GM18867 (cell line): ENCODE data around the gene IL6.
A peak's percentile ranks its signal among the peaks of the same experiment; 100 is the strongest.
"Not testable (repeated sequence)": the region's sequence is repeated elsewhere in the genome, so short reads cannot be mapped to it uniquely, and the experiment has no call there.

ENCODE experiments used
- ATAC-seq: cut with Tn5 transposase; IDR thresholded peaks from one replicate; pipeline ENCODE4 v1.9.1; 2021; ENCODE audit warnings: mild to moderate bottlenecking, moderate library complexity; ENCODE audit not compliant: unreplicated experiment

IL6 gene

DNA sequence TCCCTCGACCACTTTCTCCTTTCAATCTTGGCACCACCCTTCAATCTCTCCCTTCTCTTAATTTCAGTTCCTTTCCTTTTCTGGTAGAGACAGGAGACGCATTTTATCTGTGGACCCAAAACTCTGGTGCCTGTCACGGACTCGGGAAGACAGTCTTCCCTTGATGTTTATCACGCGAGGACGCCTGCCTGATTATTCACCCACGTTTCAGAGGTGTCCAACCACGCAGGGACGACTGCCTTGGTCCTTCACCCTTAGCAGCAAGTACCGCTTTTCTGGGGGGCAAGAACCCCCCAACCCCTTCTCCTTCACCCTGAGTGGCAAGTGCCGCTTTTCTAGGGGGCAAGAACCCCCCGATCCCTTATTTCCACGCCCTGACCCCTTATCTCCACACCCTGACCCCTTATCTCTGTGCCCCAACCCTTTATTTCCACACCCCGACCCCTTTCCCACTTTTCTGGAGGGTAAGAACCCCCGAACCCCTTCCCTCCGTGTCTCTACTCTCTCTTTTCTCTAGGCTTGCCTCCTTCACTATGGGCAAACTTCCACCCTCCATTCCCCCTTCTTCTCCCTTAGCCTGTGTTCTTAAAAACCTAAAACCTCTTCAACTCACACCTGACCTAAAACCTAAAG, 22.9 kb upstream of the IL6 start:
- ATAC-seq, result not testable (repeated sequence)

DNA sequence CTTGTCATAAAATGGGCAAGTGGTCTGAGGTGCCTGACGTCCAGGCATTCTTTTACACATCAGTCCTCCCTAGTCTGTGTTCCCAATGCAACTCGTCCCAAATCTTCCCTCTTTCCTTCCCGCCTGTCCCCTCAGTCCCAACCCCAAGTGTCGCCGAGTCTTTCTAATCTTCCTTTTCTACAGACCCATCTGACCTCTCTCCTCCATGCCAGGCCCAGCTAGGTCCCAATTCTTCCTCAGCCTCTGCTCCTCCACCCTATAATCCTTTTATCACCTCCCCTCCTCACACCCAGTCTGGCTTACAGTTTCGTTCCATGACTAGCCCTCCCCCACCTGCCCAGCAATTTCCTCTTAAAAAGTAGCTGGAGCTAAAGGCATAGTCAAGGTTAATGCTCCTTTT, 22.3 kb upstream of the IL6 start:
- ATAC-seq, result not testable (repeated sequence)

DNA sequence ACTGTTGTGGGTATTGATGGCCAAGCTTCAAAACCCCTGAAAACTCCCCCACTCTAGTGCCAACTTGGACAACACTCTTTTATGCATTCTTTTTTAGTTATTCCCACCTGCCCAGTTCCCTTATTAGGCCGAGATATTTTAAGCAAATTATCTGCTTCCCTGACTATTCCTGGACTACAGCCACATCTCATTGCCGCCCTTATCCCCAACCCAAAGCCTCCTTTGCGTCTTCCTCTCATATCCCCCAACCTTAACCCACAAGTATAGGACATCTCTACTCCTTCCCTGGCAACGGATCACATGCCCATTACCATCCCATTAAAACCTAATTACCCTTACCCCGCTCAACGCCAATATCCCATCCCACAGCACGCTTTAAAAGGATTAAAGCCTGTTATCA, 21.1 kb upstream of the IL6 start:
- not testable (repeated sequence) for ATAC-seq

DNA sequence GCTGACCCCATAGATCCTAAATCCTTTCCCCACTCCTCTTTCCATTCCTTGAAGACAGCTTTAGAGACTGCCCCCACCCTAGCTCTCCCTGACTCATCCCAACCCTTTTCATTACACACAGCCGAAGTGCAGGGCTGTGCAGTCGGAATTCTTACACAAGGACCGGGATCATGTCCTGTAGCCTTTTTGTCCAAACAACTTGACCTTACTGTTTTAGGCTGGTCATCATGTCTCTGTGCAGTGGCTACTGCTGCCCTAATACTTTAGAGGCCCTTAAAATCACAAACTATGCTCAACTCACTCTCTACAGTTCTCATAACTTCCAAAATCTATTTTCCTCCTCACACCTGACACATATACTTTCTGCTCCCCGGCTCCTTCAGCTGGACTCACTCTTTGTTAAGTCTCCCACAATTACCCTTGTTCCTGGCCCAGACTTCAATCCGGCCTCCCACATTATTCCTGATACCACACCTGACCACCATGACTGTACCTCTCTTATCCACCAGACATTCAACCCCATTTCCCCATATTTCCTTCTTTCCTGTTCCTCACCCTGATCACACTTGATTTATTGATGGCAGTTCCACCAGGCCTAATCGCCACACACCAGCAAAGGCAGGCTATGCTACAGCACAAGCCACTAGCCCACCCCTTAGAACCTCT, 19.8 kb upstream of the IL6 start:
- not testable (repeated sequence) for ATAC-seq

DNA sequence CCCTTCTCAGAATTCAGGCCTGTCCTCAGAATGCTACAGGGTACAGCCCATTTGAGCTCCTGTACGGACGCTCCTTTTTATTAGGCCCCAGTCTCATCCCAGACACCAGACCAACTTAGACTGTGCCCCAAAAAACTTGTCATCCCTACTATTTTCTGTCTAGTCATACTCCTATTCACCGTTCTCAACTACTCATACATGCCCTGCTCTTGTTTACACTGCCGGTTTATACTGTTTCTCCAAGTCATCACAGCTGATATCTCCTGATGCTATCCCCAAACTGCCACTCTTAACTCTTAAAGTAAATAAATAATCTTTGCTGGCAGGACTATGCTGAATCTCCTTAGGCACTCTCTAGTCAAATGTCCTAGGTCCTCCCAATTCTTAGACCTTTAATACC, 18.8 kb upstream of the IL6 start:
- not testable (repeated sequence) for ATAC-seq

DNA sequence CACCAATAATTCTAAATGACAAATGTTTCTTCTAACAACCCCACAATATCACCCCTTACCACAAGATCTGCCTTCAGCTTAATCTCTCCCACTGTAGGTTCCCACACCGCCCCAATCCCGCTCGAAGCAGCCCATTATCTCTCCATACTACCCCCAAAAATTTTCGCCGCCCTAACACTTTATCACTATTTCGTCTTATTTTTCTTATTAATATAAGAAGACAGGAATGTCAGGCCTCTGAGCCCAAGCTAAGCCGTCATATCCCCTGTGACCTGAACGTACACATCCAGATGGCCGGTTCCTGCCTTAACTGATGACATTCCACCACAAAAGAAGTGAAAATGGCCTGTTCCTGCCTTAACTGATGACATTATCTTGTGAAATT, 18.3 kb upstream of the IL6 start:
- ATAC-seq, result not testable (repeated sequence)

DNA sequence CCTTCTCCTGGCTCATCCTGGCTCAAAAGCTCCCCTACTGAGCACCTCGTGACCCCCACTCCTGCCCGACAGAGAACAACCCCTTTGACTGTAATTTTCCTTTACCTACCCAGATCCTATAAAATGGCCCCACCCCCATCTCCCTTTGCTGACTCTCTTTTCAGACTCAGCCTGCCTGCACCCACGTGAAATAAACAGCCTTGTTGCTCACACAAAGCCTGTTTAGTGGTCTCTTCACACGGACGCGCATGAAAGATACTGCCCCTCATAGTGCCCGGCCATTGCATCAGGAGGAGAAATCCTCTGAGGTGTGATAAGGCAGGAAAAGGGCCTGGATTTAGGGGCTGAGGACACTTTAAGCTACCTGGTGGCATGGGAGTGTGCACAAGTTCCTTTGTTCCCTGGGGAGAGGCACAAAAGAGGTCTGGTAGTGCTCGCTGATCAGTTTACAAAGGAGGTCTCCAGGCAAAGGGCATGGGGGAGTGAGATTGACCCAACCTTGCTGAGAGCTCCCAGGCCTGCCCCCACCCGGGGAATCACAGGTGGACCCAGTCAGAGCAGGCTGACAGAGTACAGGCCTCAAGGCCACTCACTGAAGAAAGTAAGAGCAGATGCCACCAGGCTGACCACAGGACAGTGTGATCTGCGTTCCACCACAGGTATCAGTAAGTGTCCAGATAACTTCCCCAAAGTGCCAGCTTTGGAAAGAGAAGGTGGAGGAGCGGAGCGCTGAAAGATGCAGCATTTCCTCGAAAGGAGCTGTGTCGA, 17.8 kb upstream of the IL6 start:
- not testable (repeated sequence) for ATAC-seq

DNA sequence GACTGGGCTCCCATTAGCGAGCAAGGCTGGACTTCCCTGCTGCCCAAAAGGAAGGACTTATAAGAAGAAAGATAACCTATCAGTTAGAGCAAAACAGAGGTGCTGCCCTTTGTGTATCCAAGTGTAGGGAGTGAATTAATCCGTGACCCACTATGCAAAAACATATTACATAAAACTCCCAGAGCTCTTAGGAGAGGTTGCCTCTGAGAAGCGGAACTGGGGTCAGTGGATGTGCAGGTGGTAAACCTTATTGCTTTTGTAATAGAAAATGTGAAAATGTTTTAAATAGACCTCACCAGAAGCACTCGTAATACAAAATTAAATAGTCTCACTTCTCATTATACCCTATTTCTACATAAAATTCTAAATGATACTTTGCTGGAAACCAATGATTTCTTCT, 17.1 kb upstream of the IL6 start:
- no peak for ATAC-seq

DNA sequence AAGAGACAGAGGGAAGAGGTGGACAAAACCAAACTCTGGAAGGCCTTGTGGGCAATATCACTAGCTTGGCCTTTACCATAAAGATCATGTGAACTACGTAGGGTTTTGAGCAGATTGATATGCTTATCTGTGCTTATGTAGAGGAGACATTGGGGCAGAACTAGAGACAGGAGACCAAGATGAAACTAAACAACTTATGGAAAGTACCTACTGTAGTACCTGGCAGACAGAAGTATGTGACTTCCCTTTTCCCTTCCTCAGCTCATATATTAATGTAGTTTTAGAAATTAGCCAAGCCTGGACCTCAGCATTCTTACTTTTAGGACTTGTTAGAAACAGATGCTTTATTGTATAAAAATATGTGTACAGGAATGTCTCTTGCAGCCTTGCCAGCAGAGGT, 14.0 kb upstream of the IL6 start:
- no peak for ATAC-seq

DNA sequence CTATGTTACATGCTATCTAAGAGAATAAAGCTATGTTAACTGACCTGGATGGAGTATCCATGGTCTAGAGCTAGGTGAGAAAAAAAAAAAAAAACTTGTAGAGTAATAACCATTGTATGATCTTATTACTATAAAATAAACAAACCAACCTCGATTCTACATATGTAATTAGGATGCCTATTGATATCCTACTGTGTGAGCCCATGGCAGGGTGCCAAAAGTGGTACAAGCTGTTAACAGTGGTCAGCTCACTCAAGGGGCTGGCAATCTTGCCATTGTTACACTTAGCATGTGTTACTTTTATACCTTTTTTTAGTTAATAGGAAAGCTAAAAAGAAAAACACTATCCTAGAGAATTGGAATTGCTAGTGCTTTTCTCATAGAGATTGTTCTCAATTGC, 13.5 kb upstream of the IL6 start:
- ATAC-seq, result no peak

DNA sequence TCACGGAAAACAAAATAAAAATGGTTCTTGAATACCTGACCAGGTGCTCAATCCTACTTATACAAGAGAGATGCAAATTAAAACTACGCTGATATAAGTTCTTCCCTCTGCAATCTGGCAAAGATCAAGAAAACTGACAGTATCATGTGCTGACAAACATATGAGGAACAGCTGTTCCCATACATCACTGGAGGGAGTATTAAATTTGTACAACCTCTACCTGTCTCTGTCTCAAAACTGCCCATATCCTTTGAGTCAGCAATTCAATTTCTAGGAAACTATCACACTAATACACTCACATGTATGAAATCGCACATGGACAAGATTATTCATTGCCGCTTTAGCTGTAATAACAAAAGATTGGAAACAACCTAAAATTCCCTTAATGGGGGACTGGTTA, 11.0 kb upstream of the IL6 start:
- ATAC-seq, result no peak

DNA sequence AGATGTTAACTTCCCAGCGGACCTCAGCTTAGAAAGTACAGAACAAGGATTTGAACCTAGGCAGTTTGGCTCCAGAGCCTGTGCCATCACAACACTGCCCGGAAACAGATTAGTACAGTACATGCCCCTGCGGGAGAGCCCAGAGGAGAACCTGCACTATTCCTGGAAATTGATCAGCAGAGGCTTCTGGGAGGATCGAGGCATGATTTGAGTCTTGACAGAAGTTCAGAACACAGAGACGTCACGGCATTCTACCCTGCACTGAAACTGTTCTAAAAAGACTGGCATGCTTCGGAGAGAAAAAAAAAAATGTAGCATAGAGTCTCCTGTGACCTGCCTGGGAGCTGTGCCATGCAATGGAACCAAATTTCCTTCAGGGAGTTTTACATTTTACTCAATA, 9.2 kb upstream of the IL6 start:
- no peak for ATAC-seq

DNA sequence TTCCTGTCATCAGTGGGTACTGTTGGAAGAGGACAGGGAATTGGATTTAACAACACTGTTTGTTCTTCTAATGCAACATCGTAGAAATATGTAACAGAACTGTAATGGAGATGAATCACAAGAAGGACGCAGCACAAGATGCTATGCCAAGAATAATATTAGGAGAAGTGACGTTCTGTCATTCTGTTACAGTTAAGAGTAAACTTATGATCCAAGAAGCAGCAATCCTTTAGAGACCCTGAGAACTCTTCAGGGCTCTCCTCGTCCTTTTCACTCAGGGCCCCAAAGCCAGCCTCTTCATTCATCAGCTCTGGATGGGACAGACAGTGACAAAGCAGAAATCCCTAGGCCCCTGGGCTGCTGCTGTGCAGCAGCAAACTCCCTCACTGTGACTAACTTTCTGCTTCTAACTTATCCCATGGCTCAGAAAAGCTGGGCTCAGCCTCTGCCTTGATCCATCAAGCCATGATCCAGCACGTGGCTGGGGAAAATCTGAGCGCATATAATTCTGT, 8.7 kb upstream of the IL6 start:
- ATAC-seq, result no peak

DNA sequence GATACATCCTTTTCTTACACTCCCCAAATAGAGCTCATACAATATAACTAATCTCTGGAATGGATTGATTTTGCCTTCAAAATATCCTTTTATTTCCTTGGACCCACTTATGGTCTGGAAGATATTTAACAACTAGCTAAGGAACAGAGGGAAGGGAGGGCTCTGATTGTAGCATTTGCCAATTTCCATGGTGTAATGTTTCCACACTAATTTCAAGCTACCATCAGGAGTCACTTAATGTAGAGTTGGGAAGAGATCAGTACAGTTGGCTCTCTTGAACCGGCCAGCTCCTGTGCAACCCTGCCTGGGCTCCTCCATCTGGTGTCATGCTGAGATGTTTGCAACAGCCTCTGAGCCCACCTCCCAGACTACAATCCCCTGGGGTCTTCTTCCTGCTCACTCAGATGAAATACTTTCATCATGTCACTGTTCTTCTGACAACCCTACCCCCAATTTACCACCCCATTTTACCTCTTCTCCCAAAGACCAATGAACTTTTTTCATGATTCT, 8.0 kb upstream of the IL6 start:
- ATAC-seq, result no peak

DNA sequence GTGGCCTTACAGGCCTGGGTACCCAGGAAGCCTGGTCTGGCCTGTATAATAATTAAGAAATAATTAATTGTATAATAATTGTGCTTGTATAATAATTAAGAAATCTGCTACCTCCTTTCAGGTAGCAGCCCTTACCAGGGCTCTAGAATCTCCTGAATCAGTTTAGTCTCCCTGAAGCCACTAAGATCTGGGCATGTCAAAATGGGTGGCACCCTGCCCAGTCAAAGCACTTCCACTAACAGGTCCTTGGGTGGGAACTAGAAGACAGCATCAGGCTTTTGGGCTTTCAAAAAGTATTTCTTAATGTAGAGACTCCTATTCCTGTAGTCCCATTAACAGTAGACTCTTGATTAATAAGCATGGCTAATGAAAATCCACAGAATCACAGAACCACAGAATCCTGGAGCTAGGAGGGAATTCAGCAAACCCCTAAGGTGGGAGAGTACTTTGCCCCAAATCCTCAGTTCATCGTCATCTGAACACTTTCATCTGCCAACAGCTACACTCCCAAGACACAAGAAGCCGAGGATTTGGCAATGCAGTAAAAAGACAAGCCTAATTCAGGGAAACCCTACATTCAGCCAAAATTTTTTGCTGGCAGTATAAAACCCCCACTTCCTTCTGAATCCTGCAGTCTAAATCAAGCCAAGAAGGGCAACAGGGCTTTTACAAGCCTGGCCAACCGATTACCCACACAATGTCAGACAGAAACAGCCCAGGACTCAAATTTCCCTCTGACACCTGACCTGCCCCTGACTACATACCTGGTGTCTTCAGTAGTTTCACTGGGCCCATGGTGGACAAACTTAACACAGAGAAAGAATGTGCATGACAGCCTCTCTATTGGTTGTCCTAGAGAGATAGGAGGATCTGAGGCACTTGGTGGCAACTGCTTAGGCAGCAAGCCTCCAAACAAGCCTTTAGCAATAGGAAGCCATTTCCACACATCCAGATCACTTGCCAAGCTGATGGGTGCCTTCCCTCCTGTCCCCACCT, 5.9 kb upstream of the IL6 start:
- ATAC-seq, result no peak

DNA sequence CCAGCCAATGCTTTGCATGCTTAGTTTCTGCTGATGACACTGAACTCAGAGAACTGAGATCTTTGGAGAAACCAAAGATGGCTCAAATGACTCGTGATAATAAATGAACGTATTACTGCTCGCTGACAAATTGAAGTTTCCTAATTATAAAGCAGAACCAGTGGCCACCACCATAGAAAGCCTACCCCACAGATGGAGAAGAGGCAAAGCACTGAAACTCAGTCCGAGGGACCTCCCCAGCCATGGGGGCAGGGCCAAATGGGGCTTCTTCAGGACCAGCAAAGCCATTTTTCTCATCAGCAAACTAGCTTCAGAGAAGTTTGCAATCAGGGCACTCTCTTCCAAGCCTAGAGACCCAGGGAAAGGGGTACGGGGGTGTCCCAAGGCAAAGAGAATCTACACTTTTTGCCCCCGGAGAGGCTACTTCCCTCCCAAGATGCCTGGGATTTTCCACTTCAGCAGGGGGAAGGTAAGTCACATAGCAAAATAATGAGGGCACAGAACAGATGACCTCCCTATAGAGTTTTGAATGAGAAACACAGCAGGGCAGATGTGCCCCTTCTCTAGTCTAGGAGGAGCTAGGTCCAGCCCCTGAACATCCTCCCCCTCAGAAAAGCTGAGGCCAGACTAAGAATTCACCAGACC, 4.3 kb upstream of the IL6 start:
- no peak for ATAC-seq

DNA sequence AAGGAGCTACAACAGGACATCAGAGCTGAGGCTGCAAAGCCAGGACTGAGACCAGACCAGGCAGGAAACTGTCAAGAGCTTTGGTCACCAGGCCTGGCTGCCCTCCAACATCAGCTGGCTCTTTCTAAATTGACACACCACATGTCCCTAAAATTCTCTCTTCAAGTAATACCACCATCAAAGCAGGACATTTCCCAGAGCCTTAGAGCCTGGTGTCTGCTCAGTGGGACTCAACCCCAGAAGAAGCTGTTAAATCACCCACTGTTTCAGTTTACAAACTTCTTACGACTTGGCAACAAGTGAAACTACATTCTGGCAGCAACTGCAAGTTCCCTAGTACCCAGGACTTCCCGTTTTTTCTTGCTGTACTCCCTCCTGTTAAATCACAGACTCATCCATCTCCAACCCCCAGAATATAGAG, 3.8 kb upstream of the IL6 start:
- ATAC-seq, result no peak

DNA sequence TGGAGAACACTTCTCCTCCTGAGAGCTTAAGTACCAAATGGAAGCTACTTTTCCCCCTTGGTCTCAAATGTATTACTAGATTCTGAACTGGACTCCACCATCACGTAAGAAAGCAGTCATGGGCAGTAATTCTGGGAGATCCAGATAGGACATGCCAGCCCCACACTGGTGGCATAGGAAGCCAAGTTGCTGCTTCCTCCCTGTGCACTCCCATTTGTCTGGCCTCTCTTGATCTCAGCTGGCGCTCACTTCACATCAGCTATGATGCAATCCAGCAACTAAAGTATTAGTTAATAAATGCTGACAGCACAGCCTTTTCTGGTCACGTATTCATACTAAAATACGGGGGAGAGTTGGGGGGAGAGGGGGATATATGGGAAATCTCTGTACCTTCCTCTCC, 3.4 kb upstream of the IL6 start:
- ATAC-seq, result no peak

DNA sequence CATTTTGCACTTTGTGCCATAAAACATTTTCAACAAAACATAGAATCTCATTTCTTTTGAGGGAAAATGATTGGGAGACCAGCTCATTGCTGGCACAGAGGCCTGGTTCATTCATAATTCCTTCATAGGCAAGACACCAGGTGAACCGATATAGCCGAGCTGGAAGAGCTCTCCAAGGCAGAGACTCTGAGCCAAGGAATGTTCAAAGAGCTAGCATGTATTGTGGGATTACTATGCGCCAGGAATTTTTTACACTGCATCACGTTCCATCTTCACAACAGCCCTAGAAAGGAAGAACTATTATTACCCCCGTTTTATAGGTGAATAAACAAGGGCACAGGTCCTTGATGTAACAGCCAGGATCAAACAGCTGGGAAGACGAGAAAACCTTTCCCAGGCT, 2.1 kb upstream of the IL6 start:
- no peak for ATAC-seq

DNA sequence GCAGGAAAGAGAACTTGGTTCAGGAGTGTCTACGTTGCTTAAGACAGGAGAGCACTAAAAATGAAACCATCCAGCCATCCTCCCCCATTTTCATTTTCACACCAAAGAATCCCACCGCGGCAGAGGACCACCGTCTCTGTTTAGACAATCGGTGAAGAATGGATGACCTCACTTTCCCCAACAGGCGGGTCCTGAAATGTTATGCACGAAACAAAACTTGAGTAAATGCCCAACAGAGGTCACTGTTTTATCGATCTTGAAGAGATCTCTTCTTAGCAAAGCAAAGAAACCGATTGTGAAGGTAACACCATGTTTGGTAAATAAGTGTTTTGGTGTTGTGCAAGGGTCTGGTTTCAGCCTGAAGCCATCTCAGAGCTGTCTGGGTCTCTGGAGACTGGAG, 1.4 kb upstream of the IL6 start:
- peak; percentile 41 for ATAC-seq
